Activated naive CD4-positive, alpha-beta T cell treated with anti-CD3 and anti-CD28 coated beads, Interleukin-2, amount 10 ng/mL, durations not matched to agents 5 hours and 36 hours (primary cell): ENCODE data around the gene KCNMB3. TPM values are rescaled to one million over a fixed set of nuclear protein-coding genes. Genes with fewer than 3 reads are reported as not detected.

ENCODE experiments used
- total RNA-seq, 2 experiments: library from RNA; stranded (reverse); gene quantifications; one replicate each; pipeline ENCODE4 v1.2.3, GENCODE V29; 2021

KCNMB3 gene
- under 1 TPM; 0.31 to 0.48 TPM for total RNA-seq

GRCh38 chr3:179250803-179251476 is at the start of gene KCNMB3:
Gene KCNMB3, minus strand, starts transcription at chr3:179251114. Its CDS starts 124 bp downstream, at chr3:179250990.

Other genes with a start within 250 kb of the KCNMB3 start
- 10 to 100 TPM; 23.8 to 26.5 TPM for gene ZMAT3, start 179.3 kb downstream of the KCNMB3 start, total RNA-seq
- gene PIK3CA, start 102.8 kb downstream of the KCNMB3 start, total RNA-seq, result 10 to 100 TPM; 29.6 to 30.9 TPM
- gene ZNF639, start 71.9 kb upstream of the KCNMB3 start, total RNA-seq, result 10 to 100 TPM; 30.6 to 30.7 TPM
- gene MFN1, start 96.6 kb upstream of the KCNMB3 start, total RNA-seq, result 10 to 100 TPM; 29.4 to 32.7 TPM
- 1 to 10 TPM; 2.3 to 3.8 TPM for gene GNB4, start 200.4 kb upstream of the KCNMB3 start, total RNA-seq